SH-SY5Y (cell line): Measurements from ENCODE around the gene GALNTL6.

Source experiments
- GATA2 ChIP-seq: IDR thresholded peaks from 2 replicates; pipeline ENCODE4 v1.6.1; 2011; ENCODE audit warnings: mild to moderate bottlenecking, low read depth, low read length
- GATA3 ChIP-seq: IDR thresholded peaks from 2 replicates; pipeline ENCODE4 v1.6.1; 2011; ENCODE audit warnings: low read depth, mild to moderate bottlenecking, low read length, moderate library complexity

GRCh38 chr4:171940656-171941055 lies 127.5 kb downstream of the GALNTL6 start:
- TF ChIP-seq GATA3: no peak
- no peak for TF ChIP-seq GATA2
